IPS DF 6.9 (cell line): ENCODE measurements around the gene BCL3.

Experiments used
- DNase-seq: peaks from one replicate; pipeline ENCODE4 v3.0.0-alpha.2; 2013; ENCODE audit warnings: low read depth, low spot score
- H3K27ac ChIP-seq: one replicate; pipeline ENCODE4 v1.5.1; 2013; ENCODE audit warnings: low read length, control low read depth
- H3K27me3 ChIP-seq: 2 replicates; pipeline ENCODE4 v1.6.1; 2013; ENCODE audit warnings: mild to moderate bottlenecking, low read length; ENCODE audit not compliant: control insufficient read depth, insufficient read depth
- H3K36me3 ChIP-seq: 2 replicates; pipeline ENCODE4 v1.6.1; 2013; ENCODE audit warnings: low read length; ENCODE audit not compliant: control insufficient read depth, insufficient read depth
- H3K4me1 ChIP-seq: 2 replicates; pipeline ENCODE4 v1.6.1; 2013; ENCODE audit warnings: low read length; ENCODE audit not compliant: control insufficient read depth, insufficient read depth
- H3K4me3 ChIP-seq: 2 replicates; pipeline ENCODE4 v1.5.1; 2013; ENCODE audit warnings: mild to moderate bottlenecking, low read length
- H3K9me3 ChIP-seq: 2 replicates; pipeline ENCODE4 v1.6.1; 2013; ENCODE audit warnings: low read length, inconsistent platforms; ENCODE audit not compliant: control insufficient read depth, insufficient read depth
- WGBS: extraction: QIAGEN DNeasy Blood & Tissue Kit; methylation state at CpG from one replicate; pipeline ENCODE4 v1.1.7; 2013; ENCODE audit warnings: mixed read lengths, missing lambda C conversion rate; ENCODE audit not compliant: insufficient read length, insufficient coverage; 5-methylcytosine and 5-hydroxymethylcytosine counted together

The BCL3 gene

DNA sequence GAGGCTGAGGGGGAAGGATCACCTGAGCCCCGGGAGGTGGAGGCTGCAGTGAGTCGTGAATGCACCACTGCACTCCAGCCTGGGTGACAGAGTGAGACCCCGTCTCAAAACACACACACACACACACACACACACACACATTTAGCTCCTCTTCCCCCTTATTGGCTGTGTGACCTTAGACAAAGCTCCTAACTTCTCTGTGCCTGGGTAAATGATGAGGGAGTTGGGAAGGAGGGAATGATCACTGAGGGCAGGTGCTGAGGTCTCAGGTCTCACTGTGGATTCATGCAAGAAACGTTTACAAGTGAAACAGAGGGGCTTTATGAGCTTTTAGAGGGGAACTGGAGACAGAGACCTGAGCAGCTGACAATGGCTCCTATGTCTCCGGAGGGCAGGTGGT lies 16.9 kb upstream of the BCL3 start:
- Histone ChIP-seq H3K36me3 (no peaks in the 10 kb centered on the region), H3K9me3 (no peaks in the 10 kb centered on the region)
- WGBS, result no CpG with 5 or more reads among the region's 5 CpGs

DNA sequence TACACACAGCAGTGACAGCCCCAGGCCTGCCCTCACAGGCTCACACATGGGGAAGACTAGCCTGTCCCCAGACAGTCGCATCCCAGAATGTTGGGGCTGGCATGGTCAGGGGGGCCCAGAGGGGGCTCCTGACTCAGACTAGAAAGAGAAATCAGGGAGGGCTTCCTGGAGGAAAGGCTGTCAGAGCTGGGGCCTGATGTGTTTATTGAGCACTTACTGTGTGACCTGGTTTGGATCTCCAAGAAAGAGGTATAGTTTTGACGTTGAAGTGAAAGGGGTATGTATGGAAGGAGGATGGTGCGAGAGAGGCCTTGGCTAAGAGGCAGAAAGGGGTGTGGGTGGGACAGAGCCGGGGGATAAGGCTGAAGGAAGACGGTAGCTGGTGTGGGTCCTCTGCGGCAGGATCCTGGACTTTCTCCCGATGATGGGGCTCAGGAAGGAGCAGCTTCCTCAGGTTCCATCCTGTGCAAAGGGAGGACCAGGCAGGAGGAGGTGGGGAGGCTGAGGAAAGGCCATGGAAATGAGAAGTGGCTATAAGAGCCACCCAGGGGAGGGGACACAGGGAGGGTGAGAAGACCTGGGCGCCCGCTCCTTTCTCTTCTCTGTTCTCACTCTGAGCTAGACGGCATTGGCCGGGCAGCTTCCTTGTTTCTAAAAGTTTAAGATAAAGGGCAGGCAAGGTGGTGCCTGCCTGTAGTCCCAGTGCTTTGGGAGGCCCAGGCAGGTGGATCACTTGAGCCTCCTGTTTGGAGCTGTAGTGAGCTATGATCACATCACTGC lies 16.1 kb upstream of the BCL3 start:
- Histone ChIP-seq H3K4me1 (no peaks in the 10 kb centered on the region; the same call in none of the 2 replicates), H3K4me3 (no peak overlapping the region), H3K9me3 (no peaks in the 10 kb centered on the region), H3K36me3 (no peaks in the 10 kb centered on the region), H3K27ac (no peak overlapping the region), H3K27me3 (no peaks in the 10 kb centered on the region)
- WGBS, result 100% methylated on average over 2 of the region's 11 CpGs
- DNase-seq, result no peak

More for the DNA sequence above, 16.9 kb upstream of the BCL3 start:
- Histone ChIP-seq H3K4me1 (no peaks in the 10 kb centered on the region; the same call in none of the 2 replicates), H3K4me3 (no peak overlapping the region), H3K27ac (no peak overlapping the region), H3K27me3 (no peaks in the 10 kb centered on the region)
- no peak for DNase-seq

DNA sequence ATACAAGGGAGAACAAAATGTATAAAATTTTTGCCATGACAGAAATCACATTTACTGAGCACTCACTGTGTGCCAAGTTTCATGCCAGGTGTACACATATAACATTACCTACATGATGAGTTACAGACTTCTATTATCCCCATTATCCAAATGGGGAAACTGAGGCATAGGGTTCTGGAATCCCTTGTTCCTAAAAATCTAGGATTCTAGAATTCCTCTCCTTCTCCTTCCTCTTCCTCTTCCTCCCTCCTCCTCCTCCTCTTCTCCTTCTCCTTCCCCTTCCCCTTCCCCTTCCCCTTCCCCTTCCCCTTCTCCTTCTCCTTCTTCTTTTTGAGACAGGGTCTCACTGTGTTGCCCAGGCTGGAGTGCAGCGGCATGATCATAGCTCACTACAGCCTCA lies 14.2 kb upstream of the BCL3 start:
- no peak overlapping the region for H3K27ac ChIP-seq
- no peak overlapping the region for H3K4me3 ChIP-seq
- DNase-seq, result no peak
- no peaks in the 10 kb centered on the region for H3K36me3 ChIP-seq
- no peaks in the 10 kb centered on the region; the same call in none of the 2 replicates for H3K4me1 ChIP-seq
- no peaks in the 10 kb centered on the region for H3K27me3 ChIP-seq
- H3K9me3 ChIP-seq, result no peaks in the 10 kb centered on the region
- WGBS, result no CpG with 5 or more reads among the region's 1 CpG

DNA sequence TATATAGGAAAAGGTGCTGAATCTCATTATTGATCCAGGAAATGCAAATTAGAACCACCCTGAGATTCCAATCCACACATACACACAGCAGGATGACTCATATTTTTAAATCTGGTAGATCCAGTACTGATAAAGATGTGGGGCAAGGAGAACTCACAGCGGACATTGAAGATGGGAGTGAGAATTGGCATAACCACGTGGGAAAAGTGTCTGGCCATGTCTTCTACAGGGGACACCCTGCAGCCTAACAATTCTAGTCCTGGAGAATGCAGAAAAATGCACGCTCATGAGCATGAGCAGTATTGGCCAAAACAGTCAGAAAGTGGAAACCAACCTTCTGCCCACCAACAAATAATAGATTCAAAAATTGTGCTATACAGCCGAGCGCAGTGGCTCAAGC lies 13.5 kb upstream of the BCL3 start:
- DNase-seq, result no peak
- H3K36me3 ChIP-seq, result no peaks in the 10 kb centered on the region
- H3K27ac ChIP-seq, result no peak overlapping the region
- no peaks in the 10 kb centered on the region; the same call in none of the 2 replicates for H3K4me1 ChIP-seq
- no CpG with 5 or more reads among the region's 5 CpGs for WGBS
- no peaks in the 10 kb centered on the region for H3K27me3 ChIP-seq
- no peak overlapping the region for H3K4me3 ChIP-seq
- H3K9me3 ChIP-seq, result no peaks in the 10 kb centered on the region

DNA sequence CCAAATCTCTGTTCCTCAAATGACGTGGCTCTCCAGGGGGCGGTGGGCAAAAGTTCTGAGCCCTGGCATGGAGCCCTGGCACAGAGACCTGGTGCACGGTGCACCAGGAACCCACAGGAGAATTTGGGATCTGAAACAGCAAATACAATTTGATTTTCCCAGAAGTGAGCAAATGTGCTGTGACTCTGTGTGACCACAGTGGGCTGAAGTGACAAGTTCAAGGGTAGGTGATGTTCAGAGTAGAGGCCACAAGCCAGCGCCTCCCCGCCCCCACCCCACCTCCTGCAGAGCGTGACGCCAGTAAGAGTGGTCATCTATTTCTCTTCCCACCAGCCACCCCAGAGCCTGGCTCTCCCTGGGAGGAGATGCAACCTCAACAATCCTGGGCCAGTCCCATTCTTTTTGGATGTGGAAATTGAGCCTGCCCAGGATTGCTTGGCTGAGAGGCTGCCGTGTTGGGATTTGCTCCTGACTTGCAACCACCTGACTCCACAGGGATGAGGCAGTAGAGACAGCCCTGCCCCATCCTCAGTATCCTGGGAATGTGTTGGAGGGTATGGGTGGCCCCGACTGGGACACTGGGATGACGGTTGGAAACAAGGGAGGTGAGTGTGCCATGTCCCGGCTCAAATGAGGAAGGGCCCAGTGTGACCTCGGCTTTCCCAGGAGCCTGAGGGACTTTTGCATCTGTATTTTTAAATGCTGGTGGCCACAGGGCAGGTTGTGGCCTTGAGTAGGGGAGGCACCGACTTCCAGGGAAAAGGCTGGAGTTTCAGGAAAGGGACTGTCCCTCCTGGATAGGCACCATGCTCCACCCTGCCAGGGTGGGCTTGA lies 11.1 kb upstream of the BCL3 start:
- no peaks in the 10 kb centered on the region for H3K36me3 ChIP-seq
- H3K4me3 ChIP-seq, result no peak overlapping the region
- H3K27ac ChIP-seq, result no peak overlapping the region
- no peak for DNase-seq
- no peaks in the 10 kb centered on the region for H3K27me3 ChIP-seq
- peaks cover 3% of the 10 kb centered on the region for H3K4me1 ChIP-seq
- WGBS, result no CpG with 5 or more reads among the region's 13 CpGs
- no peaks in the 10 kb centered on the region for H3K9me3 ChIP-seq

DNA sequence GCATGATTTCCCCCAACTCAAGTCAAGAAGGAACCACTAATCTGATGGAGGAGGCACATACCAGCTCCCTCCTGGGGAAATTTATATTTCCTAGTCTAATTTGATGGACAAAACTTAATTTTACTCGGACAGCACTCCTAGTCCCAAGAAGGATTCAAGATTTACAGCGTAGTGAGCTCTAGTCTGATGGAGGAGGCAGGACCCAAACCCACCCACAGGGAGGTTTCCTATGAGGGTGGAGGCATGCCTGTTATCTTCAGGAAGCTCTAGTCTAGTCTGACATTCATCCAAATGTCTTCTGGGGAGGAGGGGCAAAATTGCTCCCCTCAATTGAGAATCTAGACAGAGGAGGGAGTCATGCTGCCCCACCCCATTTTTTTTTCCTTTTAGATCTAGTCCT lies 10.4 kb upstream of the BCL3 start:
- no CpG with 5 or more reads among the region's 2 CpGs for WGBS
- no peak for DNase-seq
- peaks cover 3% of the 10 kb centered on the region for H3K4me1 ChIP-seq
- H3K4me3 ChIP-seq, result no peak overlapping the region
- H3K27ac ChIP-seq, result no peak overlapping the region
- H3K9me3 ChIP-seq, result no peaks in the 10 kb centered on the region
- H3K36me3 ChIP-seq, result no peaks in the 10 kb centered on the region
- no peaks in the 10 kb centered on the region for H3K27me3 ChIP-seq

DNA sequence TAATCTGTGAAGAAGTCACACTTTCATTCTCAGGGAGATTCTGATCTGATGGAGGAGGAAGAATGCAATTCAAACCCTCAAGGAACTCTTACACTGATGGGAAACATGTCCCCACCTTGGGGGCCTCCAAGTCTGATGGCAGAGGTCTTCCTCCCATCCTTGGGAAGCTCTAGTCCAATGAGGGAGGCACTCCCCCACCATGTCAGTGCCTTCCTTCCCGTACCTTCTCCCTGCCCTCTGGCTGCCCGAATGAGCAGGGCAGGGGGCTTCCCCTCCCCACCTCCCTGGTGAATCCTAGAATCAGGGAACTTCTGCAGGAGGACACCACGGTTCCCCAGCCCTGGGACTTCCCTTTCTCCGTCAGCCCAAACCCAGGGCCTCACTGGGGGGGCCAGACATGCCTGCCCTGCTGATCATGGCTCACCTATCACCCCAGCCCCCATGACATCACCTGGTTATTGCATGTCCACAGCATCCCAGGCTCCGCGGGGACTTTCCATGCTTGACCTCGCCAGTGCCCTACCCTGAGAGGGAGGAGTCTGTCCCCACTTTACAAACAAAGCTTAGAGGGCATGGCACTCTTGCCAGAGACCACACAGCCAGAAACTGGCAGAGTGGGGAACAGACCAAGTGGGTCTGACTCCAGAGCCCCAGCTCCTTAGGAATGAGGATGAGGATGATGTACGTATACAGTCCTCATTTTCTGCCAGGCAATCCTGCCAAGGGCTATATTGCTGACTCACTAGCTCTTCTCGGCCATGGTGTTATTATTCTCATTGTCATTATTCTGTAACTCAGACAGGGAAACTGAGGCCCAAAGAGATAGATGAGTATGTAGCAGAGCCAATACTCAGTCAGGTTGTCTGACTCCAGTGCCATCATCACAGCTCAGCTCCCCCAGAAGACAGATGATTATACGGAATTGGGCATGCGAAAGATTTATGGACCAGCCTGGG lies 9.6 kb upstream of the BCL3 start:
- no peaks in the 10 kb centered on the region for H3K9me3 ChIP-seq
- no peak for DNase-seq
- WGBS, result no CpG with 5 or more reads among the region's 11 CpGs

DNA sequence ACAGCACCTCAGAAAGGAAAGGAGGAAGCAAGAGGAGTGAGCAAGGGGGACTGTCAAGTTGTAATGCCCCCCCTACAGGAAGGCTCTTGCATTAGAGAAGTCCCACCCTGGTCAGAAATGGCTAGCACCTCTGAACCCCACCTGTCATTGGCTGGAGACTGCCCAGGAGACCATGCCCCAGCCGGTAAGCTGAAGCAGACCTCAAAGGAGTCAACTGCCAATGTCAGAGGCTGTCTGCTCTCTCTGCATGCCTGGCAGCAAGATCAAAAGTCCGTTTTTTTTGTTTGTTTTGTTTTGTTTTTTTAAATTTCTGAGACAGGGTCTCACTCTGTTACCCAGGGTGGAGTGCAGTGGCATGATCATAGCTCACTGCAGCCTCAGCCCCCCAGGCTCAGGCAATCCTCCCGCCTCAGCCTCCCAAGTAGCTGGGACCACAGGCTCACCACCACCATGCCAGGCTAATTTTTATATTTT lies 8.1 kb upstream of the BCL3 start:
- H3K27me3 ChIP-seq, result no peaks in the 10 kb centered on the region
- H3K36me3 ChIP-seq, result no peaks in the 10 kb centered on the region
- DNase-seq, result no peak
- H3K4me3 ChIP-seq, result no peak overlapping the region
- peaks cover 3% of the 10 kb centered on the region for H3K4me1 ChIP-seq
- H3K9me3 ChIP-seq, result no peaks in the 10 kb centered on the region
- no CpG with 5 or more reads among the region's 3 CpGs for WGBS
- no peak overlapping the region for H3K27ac ChIP-seq

More for the DNA sequence above, 9.6 kb upstream of the BCL3 start:
- H3K36me3 ChIP-seq, result no peaks in the 10 kb centered on the region
- H3K4me1 ChIP-seq, result peaks cover 3% of the 10 kb centered on the region
- no peak overlapping the region for H3K27ac ChIP-seq
- no peak overlapping the region for H3K4me3 ChIP-seq
- H3K27me3 ChIP-seq, result no peaks in the 10 kb centered on the region

DNA sequence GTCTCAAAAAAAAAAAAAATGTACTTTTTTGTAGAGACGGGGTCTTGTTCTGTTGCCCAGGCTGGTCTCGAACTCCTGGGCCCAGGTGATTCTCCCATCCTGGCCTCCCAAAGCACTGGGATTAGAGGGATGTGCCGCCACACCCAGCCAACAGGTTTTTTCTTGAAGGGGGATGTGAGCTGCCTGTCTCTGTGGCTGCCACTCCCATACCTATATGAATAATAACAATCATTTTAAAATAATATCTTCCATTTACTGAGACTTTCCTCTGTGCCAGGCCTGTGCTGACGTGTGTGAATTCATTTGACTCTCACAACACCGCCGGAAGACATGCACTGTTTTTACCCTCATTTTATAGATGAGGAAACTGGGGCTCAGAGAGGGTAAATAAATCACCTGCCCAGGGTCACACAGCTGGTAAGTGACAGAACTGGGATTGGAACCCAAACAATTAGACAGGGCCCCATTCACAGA lies 7.2 kb upstream of the BCL3 start:
- Histone ChIP-seq H3K4me3 (no peak overlapping the region), H3K9me3 (no peaks in the 10 kb centered on the region), H3K27ac (no peak overlapping the region), H3K36me3 (no peaks in the 10 kb centered on the region), H3K4me1 (peaks cover 3% of the 10 kb centered on the region), H3K27me3 (peaks cover 5% of the 10 kb centered on the region; the same call in 1 of the 2 replicates)
- WGBS, result no CpG with 5 or more reads among the region's 6 CpGs
- DNase-seq, result no peak
